ENCODE results near the gene CDKN2B-AS1.

DNA sequence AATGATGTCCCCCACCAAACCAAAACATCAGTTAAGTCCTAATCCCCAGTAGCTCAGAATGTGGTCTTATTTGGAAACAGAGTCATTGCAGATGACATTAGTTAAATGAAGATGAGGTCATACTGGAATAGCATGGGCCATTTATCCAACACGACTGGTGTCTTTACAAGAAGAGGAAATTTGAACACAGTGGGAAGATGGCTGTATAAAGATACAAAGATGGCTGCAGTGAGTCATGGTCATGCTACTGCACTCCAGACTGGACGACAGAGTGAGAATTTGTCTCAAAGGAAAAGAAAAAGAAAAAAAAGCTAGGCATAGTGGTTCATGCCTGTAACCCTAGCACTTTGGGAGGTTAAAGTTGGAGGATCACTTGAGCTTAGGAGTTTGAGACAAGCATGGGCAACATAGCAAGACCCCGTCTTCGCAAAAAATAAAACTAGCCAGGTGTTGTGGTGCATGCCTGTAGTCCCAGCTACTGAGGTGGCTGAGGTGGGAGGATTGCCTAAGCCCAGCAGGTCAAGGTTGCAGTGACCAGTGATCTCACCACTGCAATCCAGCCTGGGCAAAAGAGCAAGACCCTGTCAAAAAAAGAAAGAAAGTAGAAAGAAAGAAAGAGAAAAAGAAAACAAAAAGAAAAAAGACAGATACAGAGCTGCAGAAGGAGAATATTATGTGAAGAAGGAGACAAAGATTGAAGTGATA lies 144.5 kb downstream of the CDKN2B-AS1 start:
- TF ChIP-seq, protein P1, sequence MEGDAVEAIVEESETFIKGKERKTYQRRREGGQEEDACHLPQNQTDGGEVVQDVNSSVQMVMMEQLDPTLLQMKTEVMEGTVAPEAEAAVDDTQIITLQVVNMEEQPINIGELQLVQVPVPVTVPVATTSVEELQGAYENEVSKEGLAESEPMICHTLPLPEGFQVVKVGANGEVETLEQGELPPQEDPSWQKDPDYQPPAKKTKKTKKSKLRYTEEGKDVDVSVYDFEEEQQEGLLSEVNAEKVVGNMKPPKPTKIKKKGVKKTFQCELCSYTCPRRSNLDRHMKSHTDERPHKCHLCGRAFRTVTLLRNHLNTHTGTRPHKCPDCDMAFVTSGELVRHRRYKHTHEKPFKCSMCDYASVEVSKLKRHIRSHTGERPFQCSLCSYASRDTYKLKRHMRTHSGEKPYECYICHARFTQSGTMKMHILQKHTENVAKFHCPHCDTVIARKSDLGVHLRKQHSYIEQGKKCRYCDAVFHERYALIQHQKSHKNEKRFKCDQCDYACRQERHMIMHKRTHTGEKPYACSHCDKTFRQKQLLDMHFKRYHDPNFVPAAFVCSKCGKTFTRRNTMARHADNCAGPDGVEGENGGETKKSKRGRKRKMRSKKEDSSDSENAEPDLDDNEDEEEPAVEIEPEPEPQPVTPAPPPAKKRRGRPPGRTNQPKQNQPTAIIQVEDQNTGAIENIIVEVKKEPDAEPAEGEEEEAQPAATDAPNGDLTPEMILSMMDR (IDR thresholded peaks at IDR 0.05): no peak
- TF ChIP-seq POLR2A (IDR thresholded peaks at IDR 0.05): no peak
